ENCODE data around the gene S1PR3.

Gene S1PR3

GRCh38 chr9:88990729-88991065 lies 571 bp upstream of the S1PR3 start:
- no peak for DNase-seq (ENCODE audit: low read depth in 2 of 3, low spot score in 1 of 3)

GRCh38 chr9:88992556-88992955 lies 1.3 kb downstream of the S1PR3 start:
- DNase-seq (ENCODE audit: low read depth in 2 of 3, low spot score in 1 of 3), result no peak

GRCh38 chr9:88993327-88993726 lies 2.1 kb downstream of the S1PR3 start:
- DNase-seq (ENCODE audit: low read depth in 2 of 3, low spot score in 1 of 3), result no peak

DNA sequence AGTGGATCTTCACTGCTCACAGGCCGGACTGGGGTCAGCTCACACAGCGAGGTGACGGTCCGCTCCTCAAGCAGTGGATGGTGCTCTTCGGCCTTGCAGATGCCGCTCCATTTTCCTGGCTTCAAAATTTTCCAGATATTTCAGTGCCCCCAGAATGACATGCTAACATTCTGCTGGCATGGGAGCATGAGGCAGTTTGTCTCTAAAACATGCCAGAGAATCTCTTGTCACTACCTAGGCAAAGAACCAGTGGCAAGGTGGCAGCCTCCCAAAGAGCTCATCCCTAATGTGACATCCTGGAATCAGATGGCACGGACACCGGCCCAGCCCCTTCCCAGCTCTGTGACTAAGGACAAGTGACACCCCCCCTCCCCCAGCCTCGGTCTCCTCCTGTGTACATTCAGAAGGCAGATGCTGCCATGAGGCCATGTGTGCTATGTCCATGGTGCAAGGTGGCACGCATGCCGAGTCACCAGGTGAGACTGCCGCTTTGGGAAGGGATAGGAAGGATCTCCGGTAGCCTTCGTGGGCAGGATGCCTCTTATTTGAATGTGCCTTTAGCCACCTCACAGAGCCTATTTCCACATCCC lies 2.7 kb downstream of the S1PR3 start:
- no peak for DNase-seq (ENCODE audit: low read depth in 2 of 3, low spot score in 1 of 3)

- DNase-seq (ENCODE audit: low read depth in 2 of 3, low spot score in 1 of 3), result no peak
Observed at GRCh38 chr9:88994469-88995199, 3.4 kb downstream of the S1PR3 start.

DNA sequence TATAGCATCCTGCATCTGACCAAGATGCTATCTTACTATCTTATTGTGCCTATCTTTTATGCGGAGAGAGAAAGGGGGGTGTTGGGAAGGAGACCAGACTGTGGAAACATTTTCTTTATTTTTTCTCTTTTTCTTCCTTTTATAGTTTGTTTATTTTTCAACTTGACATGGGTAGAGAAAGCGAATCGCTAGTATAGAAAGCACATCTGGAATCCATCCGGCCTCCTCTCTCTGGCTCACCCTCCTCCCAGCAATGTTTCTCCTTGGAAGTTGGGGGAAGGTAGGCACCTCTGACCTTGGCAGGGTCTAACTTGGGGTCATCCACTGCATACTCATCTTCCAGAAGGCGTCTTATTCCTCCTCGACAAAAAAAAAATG lies 3.9 kb downstream of the S1PR3 start:
- DNase-seq (ENCODE audit: low read depth in 2 of 3, low spot score in 1 of 3), result no peak

DNA sequence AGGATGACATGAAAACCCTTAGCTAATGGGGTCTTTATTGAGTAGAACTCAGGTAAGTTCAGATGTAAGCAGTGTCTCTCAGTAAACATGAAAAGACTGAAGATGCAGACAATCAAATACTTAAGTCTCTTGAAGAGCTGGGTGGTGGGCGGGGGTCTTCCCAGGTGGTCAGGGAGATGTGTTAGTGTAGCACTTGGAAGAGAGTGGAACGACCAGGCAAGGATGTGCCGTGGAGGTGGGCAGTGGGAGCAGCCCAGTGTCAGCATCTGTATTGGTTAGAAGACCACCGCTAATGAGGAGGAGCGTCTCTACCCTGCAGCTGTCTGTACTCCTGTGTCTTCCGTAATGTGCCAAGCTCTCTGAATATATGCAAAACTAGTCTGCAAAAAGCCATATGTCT lies 4.4 kb downstream of the S1PR3 start:
- DNase-seq (ENCODE audit: low read depth in 2 of 3, low spot score in 1 of 3), result no peak

- no peak for DNase-seq (ENCODE audit: low read depth in 2 of 3, low spot score in 1 of 3)
Observed at GRCh38 chr9:88996046-88996920, 5.0 kb downstream of the S1PR3 start.

GRCh38 chr9:88996921-88997235 lies 5.6 kb downstream of the S1PR3 start:
- DNase-seq (ENCODE audit: low read depth in 2 of 3, low spot score in 1 of 3), result no peak

DNA sequence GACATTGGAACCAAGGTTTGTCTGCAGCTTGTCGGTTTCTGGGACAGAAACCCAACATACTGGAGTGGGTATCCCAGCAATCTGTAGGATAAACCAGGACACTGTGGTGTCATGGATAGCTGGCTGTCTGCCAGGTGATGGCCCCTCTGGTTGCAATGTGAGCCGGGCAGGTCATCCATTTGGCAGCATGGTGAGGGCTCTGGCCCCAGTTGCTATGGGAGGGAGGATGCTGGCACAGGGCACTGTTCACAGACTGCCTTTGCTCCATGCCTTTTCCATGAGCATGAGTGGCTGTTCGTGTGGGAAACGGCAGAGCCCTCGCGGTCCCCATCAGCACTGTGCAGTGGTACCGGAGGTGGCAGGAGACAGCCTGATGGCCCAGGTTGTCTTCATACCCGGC lies 6.4 kb downstream of the S1PR3 start:
- DNase-seq (ENCODE audit: low read depth in 2 of 3, low spot score in 1 of 3), result no peak

GRCh38 chr9:88998503-88998902 lies 7.2 kb downstream of the S1PR3 start:
- no peak for DNase-seq (ENCODE audit: low read depth in 2 of 3, low spot score in 1 of 3)

GRCh38 chr9:88998911-88999310 lies 7.6 kb downstream of the S1PR3 start:
- DNase-seq (ENCODE audit: low read depth in 2 of 3, low spot score in 1 of 3), result no peak

GRCh38 chr9:89000371-89000781 lies 9.1 kb downstream of the S1PR3 start:
- DNase-seq (ENCODE audit: low read depth in 2 of 3, low spot score in 1 of 3), result no peak

DNA sequence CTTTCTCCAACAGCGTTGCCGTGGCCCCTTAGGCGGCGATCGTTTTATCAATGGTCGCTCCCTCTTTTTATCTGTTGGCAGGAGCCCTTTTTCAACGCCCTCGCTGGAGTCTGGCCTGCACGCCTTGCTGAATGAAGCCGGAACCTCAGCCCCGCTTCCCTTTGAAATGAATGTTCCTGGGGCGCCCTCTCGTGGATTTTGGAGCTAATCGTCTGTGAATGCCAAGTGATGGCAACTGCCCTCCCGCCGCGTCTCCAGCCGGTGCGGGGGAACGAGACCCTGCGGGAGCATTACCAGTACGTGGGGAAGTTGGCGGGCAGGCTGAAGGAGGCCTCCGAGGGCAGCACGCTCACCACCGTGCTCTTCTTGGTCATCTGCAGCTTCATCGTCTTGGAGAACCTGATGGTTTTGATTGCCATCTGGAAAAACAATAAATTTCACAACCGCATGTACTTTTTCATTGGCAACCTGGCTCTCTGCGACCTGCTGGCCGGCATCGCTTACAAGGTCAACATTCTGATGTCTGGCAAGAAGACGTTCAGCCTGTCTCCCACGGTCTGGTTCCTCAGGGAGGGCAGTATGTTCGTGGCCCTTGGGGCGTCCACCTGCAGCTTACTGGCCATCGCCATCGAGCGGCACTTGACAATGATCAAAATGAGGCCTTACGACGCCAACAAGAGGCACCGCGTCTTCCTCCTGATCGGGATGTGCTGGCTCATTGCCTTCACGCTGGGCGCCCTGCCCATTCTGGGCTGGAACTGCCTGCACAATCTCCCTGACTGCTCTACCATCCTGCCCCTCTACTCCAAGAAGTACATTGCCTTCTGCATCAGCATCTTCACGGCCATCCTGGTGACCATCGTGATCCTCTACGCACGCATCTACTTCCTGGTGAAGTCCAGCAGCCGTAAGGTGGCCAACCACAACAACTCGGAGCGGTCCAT lies 10.0 kb downstream of the S1PR3 start:
- peak; percentile 69 to 82 (median 75) for DNase-seq (ENCODE audit: low read depth in 2 of 3, low spot score in 1 of 3)

- no peak for DNase-seq (ENCODE audit: low read depth in 2 of 3, low spot score in 1 of 3)
Observed at GRCh38 chr9:89001917-89002540, 10.8 kb downstream of the S1PR3 start.

DNA sequence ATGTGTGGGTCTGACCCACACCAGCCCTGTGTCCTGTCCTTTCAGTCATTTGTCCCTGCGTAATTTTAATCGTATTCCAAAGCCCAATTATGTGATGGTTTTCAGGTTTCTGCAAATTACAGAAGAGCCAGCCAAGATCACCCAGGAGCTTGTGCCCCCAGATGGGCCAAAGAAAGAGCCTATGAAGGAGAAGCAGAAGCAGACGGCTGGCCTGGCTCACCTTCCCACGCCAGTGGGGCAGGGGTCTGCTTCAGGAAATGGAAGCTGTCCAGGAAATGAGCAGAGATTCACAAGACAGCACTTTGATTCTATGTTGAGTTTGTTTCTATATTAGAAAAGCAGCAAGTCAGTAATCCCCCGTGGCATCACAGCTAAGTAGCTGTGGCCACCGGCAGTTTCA lies 11.7 kb downstream of the S1PR3 start:
- DNase-seq (ENCODE audit: low read depth in 2 of 3, low spot score in 1 of 3), result no peak

DNA sequence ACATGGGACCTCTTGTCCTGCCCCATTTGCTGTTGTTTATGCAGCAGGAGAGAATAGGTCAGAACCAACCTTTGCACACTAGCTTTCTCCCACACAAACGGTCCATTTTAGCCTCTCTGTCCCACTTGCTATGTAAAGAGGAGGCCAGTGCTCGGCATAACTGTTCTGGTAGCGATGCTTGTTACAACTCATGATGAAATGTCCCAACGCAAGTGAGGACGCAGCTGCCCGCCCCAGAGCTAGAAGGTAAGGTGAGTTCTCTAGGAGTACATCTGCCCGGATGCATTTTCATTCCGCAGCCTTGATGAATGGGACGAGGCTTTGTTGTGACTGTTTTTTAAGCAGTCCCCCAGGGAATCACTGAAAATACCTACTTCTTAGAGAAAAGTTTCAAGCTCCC lies 14.1 kb downstream of the S1PR3 start:
- DNase-seq (ENCODE audit: low read depth in 2 of 3, low spot score in 1 of 3), result no peak

DNA sequence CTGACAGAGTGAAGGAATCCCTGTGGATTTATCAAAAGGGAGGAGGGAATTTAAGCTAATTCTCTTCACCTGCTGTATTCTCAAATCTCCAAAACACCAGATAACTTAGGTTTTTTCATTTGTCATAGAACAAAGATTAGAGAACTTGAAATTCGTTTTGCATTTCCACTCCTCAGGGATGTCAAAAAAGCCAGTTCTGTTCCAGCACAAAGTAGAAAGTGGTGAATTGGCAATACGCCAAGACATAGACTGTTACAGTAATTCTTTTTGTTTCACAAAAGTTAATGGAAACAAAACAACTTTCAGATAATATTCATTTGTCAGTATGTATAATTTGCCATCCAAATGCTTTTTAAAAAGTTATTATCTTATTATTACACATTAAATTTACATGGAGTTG lies 15.0 kb downstream of the S1PR3 start:
- DNase-seq (ENCODE audit: low read depth in 2 of 3, low spot score in 1 of 3), result no peak

GRCh38 chr9:89006996-89007967 lies 16.0 kb downstream of the S1PR3 start:
- DNase-seq (ENCODE audit: low read depth in 2 of 3, low spot score in 1 of 3), result no peak

Data from stimulated activated CD4-positive, alpha-beta T cell treated with anti-CD3 and anti-CD28 coated beads, Interleukin-12 subunit alpha, Interleukin-12 subunit beta, amount 100 ng/mL, for 48 hours (primary cell).